GM12878 (cell line): ENCODE measurements around the gene TBCCD1. TPM values are rescaled to one million over a fixed set of nuclear protein-coding genes. Genes with fewer than 3 reads are reported as not detected.

Experiments used
- ATAC-seq: fragments of 200-7000 bp; cut with Tn5 transposase; 3 replicates; pipeline ENCODE4 v1.9.1; 2020; ENCODE audit warnings: mild to moderate bottlenecking, moderate library complexity
- BruUV-seq: library from RNA; stranded (reverse); fragments of 400-500 nt; replicated peaks from 2 replicates; lab custom pipeline; 2021; lab: Mats Ljungman, UMichigan
- CTCF ChIA-PET: fragments of 300-600 bp; sonication (Branson Sonifier 250); formaldehyde crosslinking; extraction: SDS; loops from one replicate; lab custom pipeline; 2021; ENCODE audit warnings: inconsistent platforms; lab: Yijun Ruan, JAX
- POLR2A ChIA-PET: fragments of 350-600 bp; formaldehyde crosslinking; extraction: SDS; loops from one replicate; lab custom pipeline; 2021; ENCODE audit warnings: inconsistent platforms; lab: Charles Lee
- RAD21 ChIA-PET: fragments of 300-600 bp; sonication (Branson Sonifier 250); formaldehyde crosslinking; loops from one replicate; lab custom pipeline; 2023; ENCODE audit warnings: antibody characterized with exemption; ENCODE audit not compliant: unreplicated experiment; lab: Charles Lee
- SMC1A ChIA-PET: fragments of 300-600 bp; sonication (Branson Sonifier 250); formaldehyde crosslinking; loops from one replicate; lab custom pipeline; 2023; ENCODE audit not compliant: unreplicated experiment, uncharacterized antibody; lab: Charles Lee
- DNase-seq: peaks from one replicate; pipeline ENCODE4 v3.0.0-alpha.2; 2011; ENCODE audit warnings: low read depth, low spot score
- FAIRE-seq: peaks from 3 replicates; lab custom pipeline; 2011; peaks lifted over from hg19 to GRCh38; lab: Jason Lieb, UNC
- H2AFZ ChIP-seq: 2 replicates; pipeline ENCODE4 v1.6.0; 2011; ENCODE audit warnings: low read depth, low read length, control low read depth; ENCODE audit not compliant: control insufficient read depth
- H3K27ac ChIP-seq: 2 replicates; pipeline ENCODE4 v1.5.1; 2011; ENCODE audit warnings: control low read depth; ENCODE audit not compliant: control insufficient read depth, insufficient read depth
- H3K27me3 ChIP-seq, 2 experiments: replicated peaks in 1 of 2; 2 replicates each; pipeline versions ENCODE4 v1.6.0 to v1.6.1; 2011; ENCODE audit warnings: low read length in 1 of 2; ENCODE audit not compliant: control insufficient read depth in 2 of 2, insufficient read depth in 2 of 2
- H3K36me3 ChIP-seq, 2 experiments: 2 replicates each; pipeline ENCODE4 v1.5.1; 2011; ENCODE audit warnings: low read length in 1 of 2; ENCODE audit not compliant: control insufficient read depth in 2 of 2, insufficient read depth in 2 of 2
- H3K4me1 ChIP-seq: 2 replicates; pipeline ENCODE4 v1.6.1; 2011; ENCODE audit warnings: mild to moderate bottlenecking, low read length, moderate library complexity, mixed read lengths; ENCODE audit not compliant: control insufficient read depth, insufficient read depth
- H3K4me2 ChIP-seq: 2 replicates; pipeline ENCODE4 v1.6.0; 2011; ENCODE audit warnings: control low read depth; ENCODE audit not compliant: control insufficient read depth, insufficient read depth
- H3K4me3 ChIP-seq: fragments of 200-600 bp; sonication (generic); 2 replicates; pipeline ENCODE4 v1.5.1; 2016
- H3K79me2 ChIP-seq: 2 replicates; pipeline ENCODE4 v1.6.0; 2011; ENCODE audit warnings: low read length; ENCODE audit not compliant: control insufficient read depth, insufficient read depth
- H3K9ac ChIP-seq: 2 replicates; pipeline ENCODE4 v1.8.0; 2011; ENCODE audit warnings: low read length, control low read depth, mixed read lengths; ENCODE audit not compliant: control insufficient read depth, insufficient read depth
- H3K9me3 ChIP-seq: replicated peaks from 3 replicates; pipeline ENCODE4 v1.5.1; 2011; ENCODE audit warnings: mild to moderate bottlenecking, low read length; ENCODE audit not compliant: control insufficient read depth, insufficient read depth
- H4K20me1 ChIP-seq: 2 replicates; pipeline ENCODE4 v1.6.0; 2011; ENCODE audit not compliant: control insufficient read depth, insufficient read depth
- EGR1 ChIP-seq, 2 experiments: IDR thresholded peaks; 1 replicate in 1 of 2; 2 replicates in 1 of 2; pipeline ENCODE4 v1.6.1; 2011 to 2012; ENCODE audit warnings: low read depth in 2 of 2, low read length in 2 of 2, borderline replicate concordance in 1 of 2, mild to moderate bottlenecking in 1 of 2, moderate library complexity in 1 of 2
- IKZF1 ChIP-seq: fragments of 450-650 bp; conservative IDR thresholded peaks from 2 replicates; pipeline ENCODE4 v1.6.1; 2017; ENCODE audit warnings: antibody characterized with exemption, mild to moderate bottlenecking
- IKZF2 ChIP-seq, 2 experiments: fragments of 450-650 bp; IDR thresholded peaks; 2 replicates each; pipeline ENCODE4 v1.6.1; 2017; ENCODE audit warnings: mild to moderate bottlenecking in 2 of 2, moderate library complexity in 2 of 2
- PKNOX1 ChIP-seq: fragments of 450-650 bp; IDR thresholded peaks from 2 replicates; pipeline ENCODE4 v1.6.1; 2016; ENCODE audit warnings: mild to moderate bottlenecking
- RELB ChIP-seq: fragments of 450-650 bp; IDR thresholded peaks from 2 replicates; pipeline ENCODE4 v1.6.1; 2017; ENCODE audit warnings: low read depth, mild to moderate bottlenecking, moderate library complexity
- SIN3A ChIP-seq: IDR thresholded peaks from 2 replicates; pipeline ENCODE4 v1.6.1; 2012; ENCODE audit warnings: low read depth, low read length, improper control_type of control experiment
- ZNF384 ChIP-seq: IDR thresholded peaks from 2 replicates; pipeline ENCODE4 v1.6.1; 2012; ENCODE audit warnings: low read depth, mild to moderate bottlenecking, low read length, improper control_type of control experiment, borderline replicate concordance
- ZNF592 ChIP-seq: fragments of 450-650 bp; IDR thresholded peaks from 2 replicates; pipeline ENCODE4 v1.6.1; 2017; ENCODE audit warnings: mild to moderate bottlenecking, moderate library complexity
- ZNF687 ChIP-seq: fragments of 450-650 bp; IDR thresholded peaks from 2 replicates; pipeline ENCODE4 v1.6.1; 2017; ENCODE audit warnings: mild to moderate bottlenecking, moderate library complexity
- WGBS: methylation state at CpG from one replicate; pipeline ENCODE4 v1.1.6; 2016; ENCODE audit warnings: low lambda C conversion rate; ENCODE audit not compliant: insufficient replicate concordance, insufficient coverage; ENCODE audit errors: missing lambda C conversion rate; 5-methylcytosine and 5-hydroxymethylcytosine counted together
- in situ Hi-C: fragments of 300-500 bp; cut with MboI; formaldehyde crosslinking; loops from 9 replicates; pipeline ENCODE4 v1.14.3; 2018; ENCODE audit warnings: mixed read lengths
- intact Hi-C: fragments of 100-400 bp; cut with micrococcal nuclease; formaldehyde crosslinking; loops from one replicate; pipeline ENCODE4 v1.14.2; 2022; ENCODE audit not compliant: unreplicated experiment
- polyA plus RNA-seq, 11 experiments: library from polyadenylated mRNA; depleted of rRNA in 4 of 11; unstranded in 6 of 11; stranded (reverse) in 5 of 11; fragments of >200 nt; fragmentation: Nextera tagmentation in 4 of 11; fragmentation: Illumina TruSeq in 1 of 11; extraction: Ambion mirVana in 4 of 11; extraction: Trizol in 1 of 11; gene quantifications; 1 replicate in 1 of 11; 2 replicates in 10 of 11; pipeline versions ENCODE4 v1.2.1 to v1.2.3, GENCODE V29; 2011 to 2016; ENCODE audit warnings: inconsistent platforms in 2 of 11, missing spikeins in 2 of 11, low read depth in 1 of 11
- total RNA-seq, 4 experiments: library from RNA; depleted of rRNA in 3 of 4; stranded (reverse); fragments of >200 nt in 3 of 4; fragmentation: Illumina TruSeq in 1 of 4; extraction: Trizol in 1 of 4; gene quantifications; 2 replicates each; pipeline versions ENCODE4 v1.2.1 to v1.2.3, GENCODE V29; 2013 to 2021

TBCCD1 gene
- total and polyA plus RNA-seq, 10 of the 15 experiments (the other 5 are each of a cell fraction or from before 2014, with no cell fraction given), result 6.9 to 23.4 (median 14.7) TPM

GRCh38 chr3:186525369-186526255, 41.5 kb downstream of the TBCCD1 start:
- FAIRE-seq (no peak), ATAC-seq (peak; percentile 35), DNase-seq (no peak)
- BruUV-seq, result no TSS peak
- ChIA-PET POLR2A (interaction anchor here (1.1 to 2.1 kb wide), 6 partner anchors 9 to 15 kb away, joined by 4 to 14 read pairs (median 8); no protein-coding TSS in a partner anchor), CTCF (interaction anchor here (1.0 to 14.1 kb wide), 6 partner anchors 12 to 542 kb away, joined by 3 to 282 read pairs (median 5); no protein-coding TSS in a partner anchor), SMC1A (interaction anchor here (0.9 to 15.9 kb wide), 8 partner anchors 9 to 272 kb away, joined by 3 to 429 read pairs (median 6); no protein-coding TSS in a partner anchor), RAD21 (interaction anchor here (0.6 to 6.5 kb wide), 10 partner anchors 10 to 272 kb away, joined by 3 to 80 read pairs (median 4); no protein-coding TSS in a partner anchor)
- no peaks in the 10 kb centered on the region; the same call in 2 of the 3 replicates for H3K9me3 ChIP-seq
- H3K4me2 ChIP-seq, result peak overlapping the region; percentile 92
- H3K79me2 ChIP-seq, result no peaks in the 10 kb centered on the region
- in situ Hi-C loops, result no loop called here
- H3K4me1 ChIP-seq, result peaks cover 49% of the 10 kb centered on the region
- WGBS, result 27% methylated on average over 9 of the region's 9 CpGs
- H2AFZ ChIP-seq, result peak overlapping the region; percentile 48
- no peaks in the 10 kb centered on the region; a peak in 1 of 4 replicates for H3K36me3 ChIP-seq
- no peaks in the 10 kb centered on the region for H3K27me3 ChIP-seq
- H3K9ac ChIP-seq, result peak overlapping the region; percentile 45
- no peak overlapping the region; the same call in 1 of the 2 replicates for H3K4me3 ChIP-seq
- peak overlapping the region; percentile 66 for H3K27ac ChIP-seq
- intact Hi-C loops, result loop anchor here (10.0 kb wide), 1 partner anchor 499 kb away; no protein-coding TSS in a partner anchor
- no peaks in the 10 kb centered on the region for H4K20me1 ChIP-seq
- TF ChIP-seq ZNF592 (no peak), ZNF687 (no peak), IKZF2 (IDR thresholded peaks at IDR 0.05) (peak in 1 of 2 experiments; percentile 34; a peak in 2 of 4 replicates), IKZF1 (no peak; the same call in 1 of the 2 replicates), PKNOX1 (no peak), EGR1 (IDR thresholded peaks at IDR 0.05; ENCODE audit: borderline replicate concordance in 1 of 2, low read depth in 2 of 2, low read length in 2 of 2) (no peak), SIN3A (no peak), ZNF384 (no peak), RELB (0 out of 2 replicates have a peak, but pooled peaks have one; percentile 29)
